Measurements from ENCODE around the gene ANKRD53.

DNA sequence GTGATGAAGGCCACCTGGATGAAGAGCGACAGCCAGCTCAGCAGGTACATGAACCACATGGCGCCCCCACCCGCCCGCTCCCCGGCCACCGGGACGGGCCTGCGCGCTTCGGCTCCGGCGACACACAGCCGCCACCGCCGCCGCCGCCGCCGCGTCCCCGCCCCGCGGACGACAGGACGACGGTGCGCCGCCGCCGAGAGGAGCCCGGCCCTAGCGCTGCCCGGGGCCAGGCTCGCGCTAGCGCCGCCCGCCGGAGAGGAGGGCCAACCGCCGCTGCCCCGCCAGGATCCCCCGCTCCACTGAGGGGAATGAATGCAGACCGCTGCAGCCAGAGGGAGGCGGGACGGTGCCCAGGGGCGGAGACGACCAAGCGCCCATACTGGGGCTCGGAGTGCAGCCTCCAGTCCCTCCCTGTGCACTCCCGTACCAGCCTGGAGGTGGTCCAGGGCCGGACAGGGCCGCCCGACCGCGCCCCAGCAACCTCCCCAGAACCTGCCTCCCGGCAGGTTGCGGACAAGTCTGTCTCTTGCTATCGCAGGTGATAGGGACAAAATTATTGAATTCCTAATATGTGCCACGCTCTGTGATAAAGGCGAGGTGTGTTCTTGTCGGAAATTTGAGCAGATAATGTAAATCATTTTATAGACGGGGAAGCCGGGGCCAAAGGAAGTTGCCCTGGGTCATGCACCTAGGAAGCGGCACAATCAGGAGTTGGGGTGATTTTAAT is 16.4 kb downstream of the ANKRD53 start, which contains the start of gene TEX261:
- TF ChIP-seq POLR2AphosphoS5 (IDR thresholded peaks at IDR 0.05; ENCODE audit: low read depth, low read length) (no peak), POLR2A (IDR thresholded peaks at IDR 0.05; ENCODE audit: low read depth, low read length) (peak; percentile 78)

Data from GM12891 (cell line).